HG02852 (cell line): ENCODE results near the gene RPL23.
A peak's percentile ranks its signal among the peaks of the same experiment; 100 is the strongest.

Experiments used
- ATAC-seq: cut with Tn5 transposase; IDR thresholded peaks from one replicate; pipeline ENCODE4 v1.9.1; 2021; ENCODE audit warnings: mild to moderate bottlenecking, moderate library complexity; ENCODE audit not compliant: unreplicated experiment

RPL23 gene

GRCh38 chr17:38885044-38885727, 31.7 kb upstream of the RPL23 start:
- no peak for ATAC-seq

DNA sequence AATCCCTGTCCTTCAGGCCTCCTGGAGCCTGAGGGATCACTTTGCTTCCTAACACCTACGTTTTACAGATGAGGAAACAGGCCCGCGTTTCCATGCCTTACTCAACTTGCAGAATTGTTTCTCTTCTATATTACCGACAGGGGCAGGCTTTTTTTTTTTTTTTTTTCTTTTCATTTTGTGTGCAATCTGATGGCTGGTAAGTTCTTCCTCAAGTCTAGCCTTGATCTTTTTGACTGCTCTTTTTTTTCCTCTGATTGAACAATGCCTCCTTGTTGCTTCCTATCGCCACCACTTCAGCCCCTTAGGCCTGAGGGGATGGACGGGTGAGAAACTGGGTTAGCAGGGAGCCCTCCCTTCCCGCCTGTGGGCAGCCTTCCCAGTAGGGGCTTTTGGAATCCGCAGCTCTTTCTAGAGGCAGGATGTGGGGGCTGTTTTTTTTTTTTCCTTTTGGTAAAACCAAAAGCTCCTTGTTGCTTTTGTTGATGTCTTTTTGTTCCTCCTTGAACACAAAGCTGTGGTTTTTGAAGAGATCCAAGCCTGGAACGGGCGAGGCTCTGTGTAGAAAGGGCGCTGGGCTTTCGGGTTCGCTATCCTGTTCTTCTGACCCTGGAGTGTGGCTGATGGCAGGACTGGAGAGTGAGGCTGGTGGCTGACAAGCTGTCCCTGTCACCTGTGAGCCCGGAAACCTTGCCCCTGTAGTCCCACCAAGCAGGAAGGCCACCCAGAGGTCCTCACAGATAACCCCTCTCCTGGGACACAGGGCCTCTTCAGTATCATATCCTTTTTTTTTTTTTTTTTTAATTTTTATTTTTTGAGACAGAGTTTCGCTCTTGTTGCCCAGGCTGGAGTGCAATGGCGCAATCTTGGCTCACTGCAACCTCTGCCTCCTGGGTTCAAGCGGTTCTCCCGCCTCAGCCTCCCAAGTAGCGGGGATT, 30.3 kb upstream of the RPL23 start:
- ATAC-seq, result no peak

DNA sequence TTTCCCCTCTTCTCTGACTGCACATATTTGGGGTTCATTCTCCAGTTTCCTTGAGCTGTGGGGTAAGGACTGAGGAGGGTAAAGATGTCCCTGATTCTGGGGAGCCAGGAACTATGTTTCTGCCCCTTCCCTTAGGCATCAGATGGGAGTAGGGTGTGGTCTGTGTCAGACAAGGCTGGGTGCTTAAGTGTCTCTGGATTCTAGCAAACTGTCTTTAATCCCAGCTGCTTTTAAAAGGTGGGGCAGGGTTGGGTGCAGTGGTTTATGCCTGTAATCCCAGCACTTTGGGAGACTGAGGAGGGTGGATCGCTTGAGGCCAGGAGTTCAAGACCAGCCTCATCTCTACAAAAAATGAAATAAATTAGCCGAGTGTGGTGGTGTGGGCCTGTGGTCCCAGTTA, 29.3 kb upstream of the RPL23 start:
- no peak for ATAC-seq

DNA sequence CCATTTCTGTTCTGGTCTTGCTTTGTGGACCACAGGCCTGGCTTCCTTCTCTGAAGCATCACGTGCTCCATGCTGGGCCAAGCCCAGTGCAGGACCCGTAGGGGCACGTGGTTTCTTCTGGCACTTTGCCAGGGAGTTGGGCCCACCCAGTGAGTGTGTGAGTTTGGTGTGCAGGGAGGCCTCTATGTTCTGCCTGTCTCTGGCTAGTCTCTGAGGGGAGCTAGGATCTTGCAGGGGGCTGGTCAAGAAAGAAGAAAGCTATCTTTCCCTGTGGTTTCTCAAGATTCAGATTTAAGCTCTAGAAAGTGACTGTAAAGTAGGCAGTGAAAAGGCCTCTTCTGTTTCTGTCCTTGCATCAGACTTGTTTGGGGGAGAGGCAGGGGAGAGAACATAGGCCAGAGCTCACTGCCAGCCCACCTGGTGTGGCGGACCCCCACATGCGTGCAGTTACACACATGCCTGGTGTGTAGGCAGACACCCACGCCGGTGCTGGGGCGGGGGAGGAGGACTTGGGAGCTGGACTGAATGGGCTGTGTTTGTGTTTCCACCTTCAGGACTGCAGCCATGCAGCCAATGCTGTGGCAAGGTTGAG, 28.2 kb upstream of the RPL23 start:
- ATAC-seq, result no peak

- ATAC-seq, result no peak
Measured at GRCh38 chr17:38879878-38880665, 26.6 kb upstream of the RPL23 start.

DNA sequence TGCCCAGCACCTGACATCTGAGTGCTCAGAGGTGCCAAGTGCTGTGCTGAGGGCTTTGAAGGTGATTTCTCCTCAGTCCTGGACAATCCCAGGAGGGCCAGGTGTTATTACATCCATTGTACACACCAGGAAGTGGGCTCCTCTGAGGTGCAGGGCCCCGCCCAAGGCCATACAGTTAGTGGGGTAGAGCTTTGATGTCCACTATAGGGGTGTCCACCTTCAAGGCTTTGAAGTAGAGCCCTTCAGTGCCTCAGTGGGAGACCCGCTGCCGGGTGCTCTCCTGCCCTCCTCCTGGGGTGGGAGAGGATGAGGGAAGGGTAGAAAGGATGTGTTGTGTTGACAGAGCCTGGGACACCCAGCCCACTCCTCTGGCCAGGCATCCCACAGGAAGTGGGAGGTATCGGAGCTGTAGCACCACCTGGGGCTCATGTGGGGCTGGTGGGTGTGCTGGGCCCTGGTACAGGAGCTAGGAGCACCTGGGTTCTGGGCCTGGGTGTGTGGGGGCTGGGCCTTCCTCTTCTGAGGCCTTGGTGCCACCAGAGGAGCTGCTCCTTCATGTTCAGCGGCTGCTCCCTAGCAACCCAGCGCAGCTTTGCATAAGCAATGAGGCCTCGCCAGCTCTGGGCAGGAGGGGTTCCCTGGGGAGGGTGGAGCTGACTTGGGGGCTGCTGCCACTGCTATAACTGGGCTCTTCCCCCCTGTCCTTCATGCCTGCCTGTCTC, 23.8 kb upstream of the RPL23 start:
- ATAC-seq, result no peak

GRCh38 chr17:38875477-38876075, 22.1 kb upstream of the RPL23 start:
- ATAC-seq, result no peak

DNA sequence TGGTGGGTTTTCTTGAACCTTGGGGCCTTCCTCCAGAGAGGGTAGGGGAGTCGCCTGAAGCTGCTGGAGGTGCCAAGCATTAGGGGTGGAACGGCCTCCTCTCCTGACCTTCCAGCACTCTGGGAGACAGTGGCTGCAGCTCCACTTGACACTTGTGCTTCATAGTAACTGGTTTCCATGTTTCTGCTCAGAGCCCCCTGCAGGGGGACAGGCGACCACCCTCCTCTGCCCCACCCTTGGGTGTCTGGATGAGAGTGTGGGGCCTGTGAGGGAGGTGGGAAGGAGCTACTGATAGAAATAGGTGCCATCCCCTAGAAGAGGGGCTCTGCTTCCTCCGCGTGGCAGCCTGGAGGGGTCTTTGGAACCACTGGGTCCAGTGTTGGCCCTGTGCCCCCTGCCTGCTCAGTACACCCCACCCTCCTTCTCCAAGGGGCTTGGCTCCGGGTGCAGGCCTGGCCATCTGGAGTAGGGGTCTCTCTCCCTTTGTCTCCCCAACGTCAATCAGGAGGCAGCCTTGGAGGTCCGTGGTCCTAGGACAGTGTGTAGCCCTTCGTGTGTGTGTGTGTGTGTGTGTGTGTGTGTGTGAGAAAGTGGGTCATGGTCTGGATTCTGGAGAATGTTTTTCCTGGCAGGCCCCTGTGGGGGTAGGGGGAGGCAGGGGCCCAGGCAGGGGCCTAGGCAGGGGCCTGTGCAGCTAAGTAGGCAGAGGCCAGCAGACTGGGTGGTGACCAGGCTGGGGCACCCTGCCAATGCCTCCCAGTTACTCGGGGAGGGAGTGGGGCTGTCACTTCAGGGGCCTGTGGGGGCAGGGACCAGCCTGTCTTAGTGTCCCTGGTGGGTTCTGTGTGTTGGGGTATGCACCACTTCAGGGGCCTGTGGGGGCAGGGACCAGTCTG, 21.2 kb upstream of the RPL23 start:
- ATAC-seq, result no peak

DNA sequence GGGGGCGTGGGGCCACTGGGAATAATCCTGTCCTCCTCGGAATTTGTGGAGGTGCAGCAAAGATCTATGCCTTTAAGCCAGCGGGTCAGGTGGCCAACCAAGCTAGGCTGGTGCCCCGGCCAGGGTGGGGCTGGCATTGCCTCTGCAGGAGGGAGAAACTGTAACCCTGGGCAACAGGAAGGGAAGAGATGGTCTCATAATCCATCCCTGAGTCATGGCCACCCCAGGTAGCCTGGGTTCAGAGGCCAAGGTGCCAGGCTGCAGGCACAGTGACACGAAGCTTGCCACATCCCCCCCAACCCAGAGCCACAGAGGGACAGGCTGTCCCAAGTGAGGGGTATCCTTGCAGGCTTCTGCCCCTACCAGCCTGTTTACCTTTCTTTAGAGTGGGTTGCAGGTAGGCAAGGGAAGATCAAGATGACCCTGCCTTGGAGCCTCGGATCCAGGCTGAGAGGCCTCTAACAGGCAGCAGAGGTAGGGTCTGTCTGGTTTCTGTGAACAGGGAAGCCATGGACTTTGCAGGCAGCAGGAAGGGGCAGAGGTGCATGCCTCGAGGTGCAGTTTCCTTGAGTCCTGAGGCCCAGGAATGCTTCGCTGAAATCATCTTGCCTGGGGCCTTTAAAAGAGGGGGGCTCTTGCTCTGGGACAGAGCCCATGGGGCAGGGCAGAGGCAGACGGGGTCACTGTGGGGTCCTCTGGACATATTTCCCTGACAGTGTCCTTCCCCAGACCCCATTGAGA, 20.3 kb upstream of the RPL23 start:
- ATAC-seq, result no peak

- ATAC-seq, result no peak
Measured at GRCh38 chr17:38872671-38873385, 19.3 kb upstream of the RPL23 start.

- ATAC-seq, result no peak
Measured at GRCh38 chr17:38872027-38872511, 18.5 kb upstream of the RPL23 start.

DNA sequence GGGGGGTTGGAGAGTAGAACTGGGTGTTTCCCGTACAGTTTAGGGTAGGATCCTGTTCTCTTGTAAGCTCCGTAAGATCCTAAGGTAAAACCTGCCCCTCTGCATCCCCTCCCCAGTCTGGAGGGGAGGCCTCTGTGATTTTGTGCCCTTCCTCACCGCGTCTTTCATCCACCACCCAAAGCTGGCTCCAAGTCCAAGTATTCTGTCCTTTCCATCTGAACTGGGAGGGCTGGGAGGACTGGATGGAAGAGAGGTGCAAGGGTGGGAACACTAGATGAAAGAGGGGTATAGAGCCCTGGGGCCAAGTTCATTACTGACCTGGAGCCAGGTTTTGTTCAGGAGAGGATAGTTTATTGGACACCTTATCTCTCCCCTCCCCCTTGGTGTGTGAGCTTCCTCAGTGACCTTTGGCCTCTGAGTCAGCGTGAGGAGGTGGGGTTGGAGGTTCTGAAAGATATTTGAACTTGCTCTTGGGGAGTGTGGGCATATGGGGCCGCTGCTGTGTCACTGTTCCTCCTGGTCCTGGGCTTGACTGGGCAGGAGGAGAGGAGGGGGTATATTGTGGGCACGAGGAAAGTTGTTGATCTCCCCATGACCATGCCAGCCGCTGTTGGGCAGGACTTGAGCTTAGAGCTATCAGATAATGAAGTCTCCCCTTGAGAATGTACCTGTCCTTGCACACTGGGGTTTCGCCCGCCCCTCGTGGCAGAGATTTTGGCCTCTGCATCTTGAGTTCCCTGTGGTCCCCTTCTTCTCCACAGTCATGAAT, 17.9 kb upstream of the RPL23 start:
- ATAC-seq, result no peak

GRCh38 chr17:38870259-38871165, 17.0 kb upstream of the RPL23 start:
- ATAC-seq, result peak; percentile 28

- ATAC-seq, result peak; percentile 42
Measured at GRCh38 chr17:38869526-38870258, 16.2 kb upstream of the RPL23 start, which contains the start of gene LASP1. TSS of gene LASP1 (plus strand) at chr17:38870058. CDS start at chr17:38870190, 132 bp downstream.
